Measurements from ENCODE around the gene APP.

APP gene

DNA sequence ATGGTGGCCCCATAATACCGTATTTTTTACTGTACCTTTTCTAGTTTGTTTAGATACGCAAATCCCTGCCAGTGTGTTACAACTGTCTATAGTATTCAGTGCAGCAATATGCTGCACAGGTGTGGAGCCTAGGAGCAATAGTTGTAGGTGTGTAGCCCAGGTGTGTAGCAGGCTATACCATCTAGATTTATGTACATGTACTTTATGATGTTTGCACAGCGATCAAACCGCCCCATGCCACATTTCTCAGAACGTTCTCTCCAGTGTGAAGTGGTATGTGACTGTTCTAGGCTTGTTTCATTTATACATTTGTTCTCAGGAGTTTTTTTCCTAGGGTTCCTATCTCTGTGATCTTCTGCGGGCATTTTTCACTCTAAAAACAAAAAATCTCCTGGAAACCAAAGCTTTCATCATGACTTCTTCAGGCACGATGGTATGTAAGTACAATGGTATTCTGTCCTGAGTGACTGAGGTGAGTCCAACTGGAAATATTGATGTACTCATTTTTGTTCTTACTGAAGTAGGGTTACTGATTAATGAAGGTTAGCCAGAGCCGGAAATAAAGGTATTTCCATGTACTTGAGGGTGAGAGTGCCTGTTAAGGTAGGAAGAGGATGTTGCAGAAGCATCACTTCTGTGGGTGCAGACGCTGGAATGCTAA, 282.8 kb downstream of the APP start:
- DNase-seq (ENCODE audit: extremely low spot score) = no peak
- ChIA-PET CTCF (interaction anchor here (4.3 kb wide), 1 partner anchor 8 kb away, joined by 26 read pairs; no protein-coding TSS in a partner anchor), POLR2A (no interaction called here)
- TF ChIP-seq, protein P1, sequence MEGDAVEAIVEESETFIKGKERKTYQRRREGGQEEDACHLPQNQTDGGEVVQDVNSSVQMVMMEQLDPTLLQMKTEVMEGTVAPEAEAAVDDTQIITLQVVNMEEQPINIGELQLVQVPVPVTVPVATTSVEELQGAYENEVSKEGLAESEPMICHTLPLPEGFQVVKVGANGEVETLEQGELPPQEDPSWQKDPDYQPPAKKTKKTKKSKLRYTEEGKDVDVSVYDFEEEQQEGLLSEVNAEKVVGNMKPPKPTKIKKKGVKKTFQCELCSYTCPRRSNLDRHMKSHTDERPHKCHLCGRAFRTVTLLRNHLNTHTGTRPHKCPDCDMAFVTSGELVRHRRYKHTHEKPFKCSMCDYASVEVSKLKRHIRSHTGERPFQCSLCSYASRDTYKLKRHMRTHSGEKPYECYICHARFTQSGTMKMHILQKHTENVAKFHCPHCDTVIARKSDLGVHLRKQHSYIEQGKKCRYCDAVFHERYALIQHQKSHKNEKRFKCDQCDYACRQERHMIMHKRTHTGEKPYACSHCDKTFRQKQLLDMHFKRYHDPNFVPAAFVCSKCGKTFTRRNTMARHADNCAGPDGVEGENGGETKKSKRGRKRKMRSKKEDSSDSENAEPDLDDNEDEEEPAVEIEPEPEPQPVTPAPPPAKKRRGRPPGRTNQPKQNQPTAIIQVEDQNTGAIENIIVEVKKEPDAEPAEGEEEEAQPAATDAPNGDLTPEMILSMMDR (IDR thresholded peaks at IDR 0.05; ENCODE audit: control extremely low read depth, extremely low read depth, low read depth, missing control alignments) = no peak

DNA sequence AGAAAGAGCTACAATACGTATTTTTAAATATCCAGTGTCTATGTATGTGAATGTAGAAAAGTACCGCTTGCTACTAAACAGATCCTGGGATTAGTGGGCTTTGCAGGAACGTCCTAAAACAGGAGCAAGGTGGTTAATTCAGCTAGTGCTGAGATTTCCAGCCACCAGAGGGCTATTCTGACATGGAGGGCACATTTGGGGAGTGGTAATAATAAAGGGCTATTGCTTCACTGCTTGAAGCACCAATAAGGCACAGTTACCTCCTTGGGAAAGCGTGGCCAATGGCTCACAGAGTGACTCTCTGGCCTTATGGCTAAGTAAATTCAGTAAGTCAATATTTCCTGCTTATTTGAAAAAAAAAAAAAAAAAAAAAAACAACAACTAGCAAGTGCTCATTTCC, 283.4 kb downstream of the APP start:
- DNase-seq (ENCODE audit: extremely low spot score) = no peak
- ChIA-PET CTCF (interaction anchor here (4.3 kb wide), 1 partner anchor 9 kb away, joined by 26 read pairs; no protein-coding TSS in a partner anchor), POLR2A (no interaction called here)
- TF ChIP-seq, protein P1 (IDR thresholded peaks at IDR 0.05; ENCODE audit: control extremely low read depth, extremely low read depth, low read depth, missing control alignments) = no peak

DNA sequence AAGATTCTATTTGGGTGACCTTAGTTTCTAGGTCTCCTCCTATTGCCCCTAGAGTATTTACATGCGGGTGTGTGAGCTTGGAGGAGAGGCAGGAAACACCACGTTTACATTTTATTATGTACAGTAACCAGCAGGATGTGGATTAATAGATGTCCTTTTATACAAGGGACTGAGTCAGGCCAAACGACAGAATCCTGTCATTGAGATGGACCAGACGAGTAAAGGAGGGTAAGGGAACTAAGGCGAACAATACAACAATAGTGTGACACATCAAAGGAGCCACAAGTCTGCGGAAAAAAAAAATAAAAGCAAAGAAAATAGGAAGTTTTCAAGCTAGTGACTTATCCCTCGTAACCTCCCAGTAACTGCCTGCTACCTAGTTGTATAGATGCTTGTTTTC, 284.7 kb downstream of the APP start:
- POLR2A ChIA-PET = no interaction called here

DNA sequence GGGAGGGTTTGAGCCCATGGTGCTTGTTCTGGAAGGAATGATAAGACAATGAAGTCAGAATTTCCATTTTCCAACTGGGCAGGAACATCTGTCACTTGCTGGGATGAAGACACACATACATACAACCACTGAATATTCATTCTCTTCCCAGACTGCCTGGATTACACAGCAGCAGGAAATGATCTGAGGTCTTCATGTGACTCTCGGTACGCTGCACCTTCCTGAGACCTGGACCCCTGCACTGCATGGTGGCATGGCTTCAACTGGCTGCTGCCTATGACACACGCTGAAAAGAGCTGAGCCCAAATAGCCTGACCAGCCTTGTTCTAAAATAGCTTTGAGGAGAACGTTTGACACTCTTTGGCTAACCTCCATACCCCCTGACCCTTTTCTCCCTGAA, 285.2 kb downstream of the APP start:
- ChIA-PET CTCF (interaction anchor here (1.3 to 4.3 kb wide), 3 partner anchors 10 to 832 kb away, joined by 3 to 26 read pairs (median 6); no protein-coding TSS in a partner anchor), POLR2A (no interaction called here)
- TF ChIP-seq, protein P1 (IDR thresholded peaks at IDR 0.05; ENCODE audit: control extremely low read depth, extremely low read depth, low read depth, missing control alignments) = no peak
- DNase-seq (ENCODE audit: extremely low spot score) = no peak

More for the DNA sequence above, 284.7 kb downstream of the APP start:
- TF ChIP-seq, protein P1 (IDR thresholded peaks at IDR 0.05; ENCODE audit: control extremely low read depth, extremely low read depth, low read depth, missing control alignments) = no peak
- CTCF ChIA-PET = interaction anchor here (1.3 to 4.3 kb wide), 2 partner anchors 10 to 16 kb away, joined by 3 to 26 read pairs; no protein-coding TSS in a partner anchor
- DNase-seq (ENCODE audit: extremely low spot score) = no peak

DNA sequence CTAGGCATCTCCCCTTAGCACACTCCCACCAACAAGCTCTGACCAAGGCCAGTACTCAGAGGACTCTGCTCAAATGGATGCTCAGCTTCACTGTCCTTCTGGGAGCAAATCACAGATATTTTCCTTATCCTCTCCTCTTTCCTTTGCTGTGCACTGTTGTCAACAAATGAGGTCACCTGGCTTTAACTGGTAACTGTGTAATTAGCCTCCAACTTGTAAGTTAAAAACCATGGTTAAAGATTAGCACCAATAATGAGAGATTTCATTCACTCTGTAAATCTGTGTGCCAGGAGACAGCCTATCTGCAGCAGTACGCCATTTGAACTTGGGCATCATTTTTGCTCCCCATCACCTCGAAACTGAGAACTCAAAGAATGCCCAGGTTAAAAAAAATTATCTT, 286.3 kb downstream of the APP start:
- CTCF ChIA-PET = interaction anchor here (0.9 to 4.3 kb wide), 4 partner anchors 12 to 834 kb away, joined by 3 to 26 read pairs (median 4); no protein-coding TSS in a partner anchor
- TF ChIP-seq, protein P1 (IDR thresholded peaks at IDR 0.05; ENCODE audit: control extremely low read depth, extremely low read depth, low read depth, missing control alignments) = no peak
- DNase-seq (ENCODE audit: extremely low spot score) = no peak
- POLR2A ChIA-PET = no interaction called here

DNA sequence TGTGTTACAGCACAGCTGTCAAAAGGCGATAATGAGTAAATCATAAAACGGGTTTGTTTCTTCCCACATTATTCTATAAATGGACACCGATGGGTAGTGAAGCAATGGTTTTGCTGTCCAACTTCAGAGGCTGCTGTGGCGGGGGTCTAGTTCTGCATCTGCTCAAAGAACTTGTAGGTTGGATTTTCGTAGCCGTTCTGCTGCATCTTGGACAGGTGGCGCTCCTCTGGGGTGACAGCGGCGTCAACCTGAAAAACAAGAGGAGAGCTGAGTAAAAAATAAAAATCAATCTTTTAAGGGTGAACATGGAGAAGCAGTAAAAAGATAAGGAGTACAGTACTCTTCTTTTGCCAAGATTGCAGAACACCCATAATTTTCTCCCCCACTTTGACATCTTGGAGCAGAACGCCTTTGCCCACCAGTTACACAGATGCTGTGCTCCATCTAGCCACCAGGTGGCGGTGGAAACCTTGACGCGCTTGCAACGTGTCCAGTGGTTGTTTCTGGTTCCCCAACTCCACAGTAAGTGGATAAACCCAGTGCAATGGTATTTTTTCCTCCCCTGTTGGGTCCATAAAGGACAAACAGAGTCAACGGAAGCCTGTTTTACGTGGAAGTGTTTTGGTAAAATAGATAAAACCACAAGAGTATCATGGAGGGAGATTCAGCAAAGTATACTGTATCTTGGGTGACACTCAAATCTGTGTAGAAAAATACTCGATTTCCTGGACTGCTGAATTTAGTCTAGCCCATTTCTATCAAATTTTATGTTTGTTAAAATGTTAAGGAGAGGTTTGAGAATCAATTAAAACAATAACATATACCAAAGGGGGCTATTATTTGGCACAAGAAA, 288.8 kb downstream of the APP start:
- TF ChIP-seq, protein P1 (IDR thresholded peaks at IDR 0.05; ENCODE audit: control extremely low read depth, extremely low read depth, low read depth, missing control alignments) = peak; percentile 92
- CTCF ChIA-PET = interaction anchor here (0.7 to 3.3 kb wide), 13 partner anchors 9 to 836 kb away, joined by 3 to 19 read pairs (median 4); partner anchors contain the start of gene APP
- POLR2A ChIA-PET = no interaction called here
- DNase-seq (ENCODE audit: extremely low spot score) = peak; percentile 75
